HEK293T (cell line): ENCODE measurements around the gene MYOZ3.
A peak's percentile ranks its signal among the peaks of the same experiment; 100 is the strongest.

Experiments used
- CTCF ChIA-PET: fragments of 350-600 bp; formaldehyde crosslinking; extraction: SDS; loops from one replicate; lab custom pipeline; 2021; ENCODE audit warnings: antibody characterized with exemption, inconsistent platforms; lab: Yijun Ruan, JAX
- POLR2A ChIA-PET: fragments of 350-600 bp; formaldehyde crosslinking; extraction: SDS; loops from one replicate; lab custom pipeline; 2020; ENCODE audit warnings: antibody characterized with exemption, inconsistent platforms; lab: Yijun Ruan, JAX
- DNase-seq: peaks from one replicate; pipeline ENCODE4 v3.0.0; 2012; ENCODE audit warnings: mixed read lengths; ENCODE audit errors: extremely low spot score
- ARNT ChIP-seq: fragments of 450-650 bp; IDR thresholded peaks from 2 replicates; pipeline ENCODE4 v1.6.1; 2017; ENCODE audit warnings: mild to moderate bottlenecking
- BHLHE40 ChIP-seq: fragments of 450-650 bp; IDR thresholded peaks from 2 replicates; pipeline ENCODE4 v1.6.1; 2016; ENCODE audit warnings: mild to moderate bottlenecking, moderate library complexity, borderline replicate concordance
- CTBP1 ChIP-seq: fragments of 450-650 bp; IDR thresholded peaks from 2 replicates; pipeline ENCODE4 v1.6.1; 2016; ENCODE audit warnings: borderline replicate concordance
- ELF4 ChIP-seq: fragments of 450-650 bp; IDR thresholded peaks from 2 replicates; pipeline ENCODE4 v1.6.1; 2017; ENCODE audit warnings: antibody characterized with exemption
- FOXA1 ChIP-seq: fragments of 450-650 bp; IDR thresholded peaks from 2 replicates; pipeline ENCODE4 v1.6.1; 2016; ENCODE audit warnings: mild to moderate bottlenecking
- FOXK2 ChIP-seq: fragments of 450-650 bp; IDR thresholded peaks from 2 replicates; pipeline ENCODE4 v1.6.1; 2016; ENCODE audit warnings: mild to moderate bottlenecking
- FOXM1 ChIP-seq: fragments of 450-650 bp; IDR thresholded peaks from 2 replicates; pipeline ENCODE4 v1.6.1; 2017; ENCODE audit warnings: mild to moderate bottlenecking, borderline replicate concordance
- HDGF ChIP-seq: fragments of 450-650 bp; IDR thresholded peaks from 2 replicates; pipeline ENCODE4 v1.6.1; 2017; ENCODE audit warnings: antibody characterized with exemption, borderline replicate concordance
- L3MBTL2 ChIP-seq: fragments of 450-650 bp; conservative IDR thresholded peaks from 2 replicates; pipeline ENCODE4 v1.6.1; 2016; ENCODE audit warnings: mild to moderate bottlenecking
- LEF1 ChIP-seq: fragments of 450-650 bp; IDR thresholded peaks from 2 replicates; pipeline ENCODE4 v1.6.1; 2017; ENCODE audit warnings: mild to moderate bottlenecking, borderline replicate concordance
- NFRKB ChIP-seq: fragments of 450-650 bp; IDR thresholded peaks from 2 replicates; pipeline ENCODE4 v1.6.1; 2016; ENCODE audit warnings: mild to moderate bottlenecking, moderate library complexity
- SP1 ChIP-seq: fragments of 450-650 bp; IDR thresholded peaks from 2 replicates; pipeline ENCODE4 v1.6.1; 2017
- SUZ12 ChIP-seq: fragments of 450-650 bp; IDR thresholded peaks from 2 replicates; pipeline ENCODE4 v1.6.1; 2016; ENCODE audit warnings: mild to moderate bottlenecking
- TARDBP ChIP-seq: fragments of 450-650 bp; IDR thresholded peaks from 2 replicates; pipeline ENCODE4 v1.6.1; 2016
- ZNF384 ChIP-seq: fragments of 450-650 bp; IDR thresholded peaks from 2 replicates; pipeline ENCODE4 v1.6.1; 2016
- TF ChIP-seq, protein P1 (sequence below): fragments of 450-650 bp; IDR thresholded peaks from 2 replicates; pipeline ENCODE4 v1.6.1; 2016

Gene MYOZ3

GRCh38 chr5:150700246-150700593, 39.2 kb downstream of the MYOZ3 start:
- ChIA-PET POLR2A (interaction anchor here (0.7 to 2.9 kb wide), 40 partner anchors 9 to 501 kb away, joined by 3 to 43 read pairs (median 6); partner anchors contain the start of genes ANXA6, DCTN4, MYOZ3 and RPS14), CTCF (interaction anchor here (0.7 to 1.9 kb wide), 7 partner anchors 9 to 250 kb away, joined by 3 to 28 read pairs (median 4); no protein-coding TSS in a partner anchor)
- TF ChIP-seq CTBP1 (no peak), ELF4 (no peak), BHLHE40 (no peak), TARDBP (no peak)
- no peak for DNase-seq

- TF ChIP-seq, protein P1, sequence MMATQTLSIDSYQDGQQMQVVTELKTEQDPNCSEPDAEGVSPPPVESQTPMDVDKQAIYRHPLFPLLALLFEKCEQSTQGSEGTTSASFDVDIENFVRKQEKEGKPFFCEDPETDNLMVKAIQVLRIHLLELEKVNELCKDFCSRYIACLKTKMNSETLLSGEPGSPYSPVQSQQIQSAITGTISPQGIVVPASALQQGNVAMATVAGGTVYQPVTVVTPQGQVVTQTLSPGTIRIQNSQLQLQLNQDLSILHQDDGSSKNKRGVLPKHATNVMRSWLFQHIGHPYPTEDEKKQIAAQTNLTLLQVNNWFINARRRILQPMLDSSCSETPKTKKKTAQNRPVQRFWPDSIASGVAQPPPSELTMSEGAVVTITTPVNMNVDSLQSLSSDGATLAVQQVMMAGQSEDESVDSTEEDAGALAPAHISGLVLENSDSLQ = no peak
- TF ChIP-seq CTBP1 (no peak), L3MBTL2 (0 out of 2 replicates have a peak, but pooled peaks have one; percentile 21), TARDBP (no peak), LEF1 (no peak)
- peak; percentile 90 for DNase-seq
- ChIA-PET POLR2A (interaction anchor here (0.5 to 2.9 kb wide), 59 partner anchors 8 to 686 kb away, joined by 3 to 43 read pairs (median 5); partner anchors contain the start of genes ANXA6, CD74, DCTN4 and MYOZ3), CTCF (interaction anchor here (1.0 to 1.9 kb wide), 8 partner anchors 10 to 251 kb away, joined by 3 to 28 read pairs (median 4); partner anchors contain the start of gene SMIM3)
Measured at GRCh38 chr5:150700594-150701377, 39.7 kb downstream of the MYOZ3 start, which contains the start of gene RBM22. Gene RBM22, minus strand, starts transcription at chr5:150701062. Its CDS starts 77 bp downstream, at chr5:150700985.

DNA sequence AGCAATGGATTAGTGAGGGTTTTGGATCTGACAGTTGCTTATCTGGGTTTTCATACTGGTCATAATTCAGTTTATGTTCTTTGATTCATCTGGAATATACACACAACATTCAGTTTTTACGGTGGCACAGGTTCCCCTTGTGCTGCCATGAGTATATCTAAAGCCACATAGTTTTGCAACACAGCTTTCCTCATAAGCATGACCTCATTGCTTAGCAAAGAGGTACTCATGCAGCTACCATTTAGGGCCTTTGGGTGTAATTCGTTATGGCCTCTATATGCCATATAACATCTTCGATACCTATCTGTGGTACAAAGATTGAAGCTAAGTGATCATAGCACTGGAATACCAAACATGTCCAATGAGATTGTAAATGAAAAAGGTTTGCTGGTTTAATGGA, 42.7 kb downstream of the MYOZ3 start:
- ChIA-PET POLR2A (interaction anchor here (0.6 kb wide), 1 partner anchor 47 kb away, joined by 3 read pairs; no protein-coding TSS in a partner anchor), CTCF (interaction anchor here (1.2 to 1.5 kb wide), 2 partner anchors 97 to 143 kb away, joined by 3 to 5 read pairs; no protein-coding TSS in a partner anchor)
- DNase-seq = no peak
- TF ChIP-seq, protein P1 = no peak
- no peak for TF ChIP-seq BHLHE40
- TF ChIP-seq NFRKB = no peak
- TF ChIP-seq SUZ12 = no peak
- no peak for TF ChIP-seq TARDBP
- no peak for TF ChIP-seq ELF4
- no peak for TF ChIP-seq HDGF
- TF ChIP-seq ZNF384 = no peak
- no peak for TF ChIP-seq SP1
- no peak for TF ChIP-seq FOXK2
- TF ChIP-seq FOXA1 = no peak
- no peak for TF ChIP-seq FOXM1
- TF ChIP-seq L3MBTL2 = no peak
- no peak for TF ChIP-seq ARNT
- no peak for TF ChIP-seq CTBP1
- TF ChIP-seq LEF1 = no peak

DNA sequence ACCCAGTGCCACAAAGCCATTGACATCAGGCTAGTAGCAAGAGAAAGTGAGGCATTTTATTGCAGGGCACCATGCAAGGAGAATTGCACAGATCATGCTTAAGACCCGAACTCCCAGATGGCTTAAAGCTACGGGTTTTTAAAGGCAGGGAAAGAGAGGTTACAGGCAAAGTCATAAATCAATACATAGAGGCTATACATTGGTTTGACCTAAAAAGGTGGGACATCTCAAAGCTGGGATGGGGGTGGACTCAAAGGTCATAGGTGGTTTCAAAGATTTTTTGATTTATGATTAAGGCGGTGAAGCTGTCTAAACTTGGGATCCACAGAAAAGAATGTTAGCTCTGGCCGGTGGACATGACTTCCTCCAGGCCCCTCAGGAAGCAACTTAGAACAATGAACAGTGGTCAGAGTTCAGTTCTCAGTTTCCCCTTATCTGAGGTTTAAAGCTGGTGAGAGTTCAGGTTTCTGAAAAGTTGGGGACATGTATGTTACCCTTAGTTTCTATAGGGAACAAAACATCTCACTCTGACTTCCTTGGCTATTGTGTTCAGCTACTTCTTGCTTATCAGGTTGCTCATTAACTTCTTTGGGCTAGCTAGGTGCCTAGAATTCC, 45.8 kb downstream of the MYOZ3 start:
- DNase-seq = no peak
- CTCF ChIA-PET = interaction anchor here (0.9 kb wide), 1 partner anchor 146 kb away, joined by 5 read pairs; no protein-coding TSS in a partner anchor
- TF ChIP-seq SUZ12 (no peak), SP1 (no peak)
- TF ChIP-seq, protein P1 = no peak
- POLR2A ChIA-PET = no interaction called here

GRCh38 chr5:150710165-150710564, 49.1 kb downstream of the MYOZ3 start:
- DNase-seq = no peak
- CTCF ChIA-PET = interaction anchor here (0.6 kb wide), 1 partner anchor 252 kb away, joined by 5 read pairs; no protein-coding TSS in a partner anchor
- TF ChIP-seq FOXK2 = no peak
- no peak for TF ChIP-seq ZNF384
- POLR2A ChIA-PET = interaction anchor here (1.7 to 2.2 kb wide), 2 partner anchors 9 to 10 kb away, joined by 12 to 14 read pairs; partner anchors contain the start of gene RBM22

DNA sequence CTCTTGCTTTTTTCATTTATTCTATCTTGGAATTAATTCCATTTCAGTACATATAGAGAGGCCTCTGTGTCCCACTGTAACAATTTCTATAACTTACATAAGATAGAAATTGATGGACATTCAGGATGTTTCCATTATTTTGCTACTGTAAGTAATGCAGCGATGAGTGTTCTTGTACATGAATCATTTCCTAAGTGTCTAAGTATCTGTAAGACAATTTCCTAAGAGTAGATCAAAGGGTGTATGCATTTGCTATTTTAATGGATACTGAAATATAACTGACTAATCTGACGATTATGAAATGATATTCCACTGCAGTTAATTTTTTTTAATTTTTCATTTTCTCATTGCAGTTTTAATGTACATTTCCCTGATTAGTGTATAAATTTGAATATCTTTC, 62.8 kb downstream of the MYOZ3 start:
- TF ChIP-seq NFRKB = no peak
- TF ChIP-seq, protein P1 = no peak
- TF ChIP-seq SUZ12 = no peak
- TF ChIP-seq BHLHE40 = no peak
- TF ChIP-seq HDGF = no peak
- no peak for TF ChIP-seq SP1
- TF ChIP-seq ELF4 = no peak
- no peak for TF ChIP-seq CTBP1
- TF ChIP-seq LEF1 = no peak
- no peak for TF ChIP-seq L3MBTL2
- TF ChIP-seq TARDBP = no peak
- TF ChIP-seq ARNT = no peak
- DNase-seq = no peak
- POLR2A ChIA-PET = interaction anchor here (1.0 kb wide), 1 partner anchor 23 kb away, joined by 3 read pairs; the partner anchor contains the start of gene RBM22
- CTCF ChIA-PET = no interaction called here
